Measurements from ENCODE around the gene TULP4. TPM values are rescaled to one million over a fixed set of nuclear protein-coding genes. Genes with fewer than 3 reads are reported as not detected.
"Not testable (repeated sequence)": the region's sequence is repeated elsewhere in the genome, so short reads cannot be mapped to it uniquely, and the experiment has no call there.

Gene TULP4
- total and polyA plus RNA-seq, 4 donors, result 30.9 to 403 (median 84.8) TPM

DNA sequence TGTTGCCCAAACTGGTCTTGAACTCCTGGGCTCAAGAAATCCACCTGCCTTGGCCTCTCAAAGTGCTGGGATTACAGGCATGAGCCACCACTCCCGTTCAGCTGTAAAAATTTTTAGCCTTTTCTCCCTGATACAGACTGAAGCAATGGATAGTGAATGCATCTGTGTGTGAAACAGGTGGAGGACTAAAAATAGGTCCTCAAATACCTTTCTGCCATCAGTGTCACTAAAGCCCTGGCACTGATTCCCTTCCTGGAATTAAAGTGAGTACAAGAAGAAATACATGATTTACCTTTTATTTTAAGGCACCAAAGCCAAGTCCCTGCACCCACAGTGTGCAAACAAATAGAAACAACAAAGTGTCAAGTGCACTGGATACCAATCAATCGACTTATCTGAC lies 25.1 kb downstream of the TULP4 start:
- DNase-seq (ENCODE audit: low read depth in 4 of 6, low spot score in 6 of 6), result no peak
- Histone ChIP-seq H3K36me3 (ENCODE audit: control insufficient read depth, insufficient read depth, low read length) (no peaks in the 10 kb centered on the region), H3K9me3 (ENCODE audit: control insufficient read depth, insufficient read depth, low read length) (no peaks in the 10 kb centered on the region), H3K4me1 (ENCODE audit: control insufficient read depth, insufficient read depth, low read length) (no peaks in the 10 kb centered on the region), H3K27me3 (ENCODE audit: control insufficient read depth, insufficient read depth, low read length) (no peaks in the 10 kb centered on the region), H3K27ac (ENCODE audit: low read depth, low read length) (no peak overlapping the region), H3K4me3 (ENCODE audit: low read depth, low read length) (no peak overlapping the region)
- no CpG with 5 or more reads among the region's 2 CpGs for WGBS (ENCODE audit: insufficient coverage)

DNA sequence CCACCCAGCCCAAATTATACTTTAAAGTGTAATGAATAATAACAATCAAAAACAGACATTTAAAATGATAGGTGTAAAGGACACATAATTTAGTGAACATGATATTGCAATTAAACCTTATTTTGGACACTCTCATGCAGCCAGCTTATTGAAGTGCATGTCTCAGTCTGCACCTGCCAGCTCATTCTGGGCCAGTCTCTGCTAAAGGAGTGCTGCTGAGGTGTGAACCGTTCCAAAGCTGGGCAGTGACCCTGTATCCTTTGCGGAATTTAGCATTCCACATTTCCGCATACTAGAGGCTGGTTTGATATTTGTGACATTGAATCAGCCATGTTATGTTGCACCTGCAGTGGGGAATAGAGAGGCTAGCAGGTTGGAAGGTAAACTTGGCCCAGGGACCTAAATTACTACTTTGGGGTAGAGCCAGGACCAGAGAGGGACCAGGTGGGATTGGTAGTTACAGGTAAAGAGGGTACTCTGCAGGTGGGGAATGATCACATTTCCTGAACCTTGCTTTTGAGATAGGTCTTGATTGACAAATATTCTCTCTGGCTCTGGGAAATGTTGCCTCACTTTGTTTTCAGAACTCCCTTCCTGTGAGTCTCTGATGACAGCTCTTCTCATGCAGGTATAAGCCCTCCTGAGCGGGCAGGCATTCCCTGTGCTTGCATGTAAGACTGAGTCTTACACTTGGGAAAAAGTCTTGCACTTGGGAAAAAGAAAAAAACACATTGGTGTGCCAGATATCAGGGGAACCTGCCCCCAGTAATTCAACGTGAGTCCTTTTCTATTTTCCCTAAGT lies 26.2 kb downstream of the TULP4 start:
- Histone ChIP-seq H3K27ac (ENCODE audit: low read depth, low read length) (no peak overlapping the region), H3K9me3 (ENCODE audit: control insufficient read depth, insufficient read depth, low read length) (no peaks in the 10 kb centered on the region), H3K27me3 (ENCODE audit: control insufficient read depth, insufficient read depth, low read length) (no peaks in the 10 kb centered on the region), H3K36me3 (ENCODE audit: control insufficient read depth, insufficient read depth, low read length) (no peaks in the 10 kb centered on the region), H3K4me3 (ENCODE audit: low read depth, low read length) (no peak overlapping the region), H3K4me1 (ENCODE audit: control insufficient read depth, insufficient read depth, low read length) (no peaks in the 10 kb centered on the region)
- WGBS (ENCODE audit: insufficient coverage), result 100% methylated on average over 3 of the region's 5 CpGs
- no peak for DNase-seq (ENCODE audit: low read depth in 4 of 6, low spot score in 6 of 6)

DNA sequence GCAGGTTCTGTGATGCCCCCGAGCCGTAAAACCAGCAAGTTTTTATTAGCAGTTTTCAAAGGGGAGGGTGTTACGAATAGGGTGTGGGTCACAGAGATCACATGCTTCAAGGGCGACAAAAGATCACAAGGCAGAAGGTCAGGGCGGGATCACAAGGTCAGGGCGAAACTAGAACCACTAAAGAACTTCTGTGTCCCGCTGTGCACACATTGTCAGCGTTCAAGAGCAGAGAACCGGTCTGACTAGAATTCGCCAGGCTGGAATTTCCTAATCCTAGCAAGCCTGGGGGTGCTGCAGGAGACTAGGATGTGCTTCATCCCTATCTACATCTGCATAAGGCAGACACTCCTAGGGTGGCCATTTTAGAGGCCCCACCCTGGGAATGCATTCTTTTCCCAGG lies 26.9 kb downstream of the TULP4 start:
- not testable (repeated sequence) for DNase-seq (ENCODE audit: low read depth in 4 of 6, low spot score in 6 of 6); H3K4me1 ChIP-seq (ENCODE audit: control insufficient read depth, insufficient read depth, low read length); H3K27me3 ChIP-seq (ENCODE audit: control insufficient read depth, insufficient read depth, low read length); H3K27ac ChIP-seq (ENCODE audit: low read depth, low read length); H3K36me3 ChIP-seq (ENCODE audit: control insufficient read depth, insufficient read depth, low read length); H3K4me3 ChIP-seq (ENCODE audit: low read depth, low read length); H3K9me3 ChIP-seq (ENCODE audit: control insufficient read depth, insufficient read depth, low read length)
- 57% methylated on average over 6 of the region's 10 CpGs for WGBS (ENCODE audit: insufficient coverage)

DNA sequence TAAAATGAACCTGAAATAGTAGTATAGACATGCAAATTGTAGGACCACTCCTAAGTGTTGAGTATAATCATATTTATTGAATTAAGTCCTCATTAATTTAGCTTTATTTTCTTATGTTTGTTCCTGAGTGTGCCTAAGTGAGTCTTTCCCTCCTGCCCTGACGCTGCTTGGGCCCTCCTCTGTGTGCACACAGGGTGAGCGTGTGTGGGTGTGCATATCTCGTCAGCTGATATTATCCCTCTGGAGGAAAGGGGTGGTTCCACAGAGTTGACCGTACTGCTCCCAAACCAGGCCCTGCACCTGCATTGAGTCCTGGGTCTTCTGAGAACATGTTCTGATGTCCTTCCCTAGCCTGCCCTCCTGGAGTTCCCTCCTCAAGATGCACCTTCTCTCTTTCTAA lies 28.0 kb downstream of the TULP4 start:
- DNase-seq (ENCODE audit: low read depth in 4 of 6, low spot score in 6 of 6), result no peak
- Histone ChIP-seq H3K4me1 (ENCODE audit: control insufficient read depth, insufficient read depth, low read length) (no peaks in the 10 kb centered on the region), H3K9me3 (ENCODE audit: control insufficient read depth, insufficient read depth, low read length) (no peaks in the 10 kb centered on the region), H3K27ac (ENCODE audit: low read depth, low read length) (no peak overlapping the region), H3K4me3 (ENCODE audit: low read depth, low read length) (no peak overlapping the region), H3K27me3 (ENCODE audit: control insufficient read depth, insufficient read depth, low read length) (no peaks in the 10 kb centered on the region), H3K36me3 (ENCODE audit: control insufficient read depth, insufficient read depth, low read length) (no peaks in the 10 kb centered on the region)
- 100% methylated on average over 2 of the region's 4 CpGs for WGBS (ENCODE audit: insufficient coverage)

DNA sequence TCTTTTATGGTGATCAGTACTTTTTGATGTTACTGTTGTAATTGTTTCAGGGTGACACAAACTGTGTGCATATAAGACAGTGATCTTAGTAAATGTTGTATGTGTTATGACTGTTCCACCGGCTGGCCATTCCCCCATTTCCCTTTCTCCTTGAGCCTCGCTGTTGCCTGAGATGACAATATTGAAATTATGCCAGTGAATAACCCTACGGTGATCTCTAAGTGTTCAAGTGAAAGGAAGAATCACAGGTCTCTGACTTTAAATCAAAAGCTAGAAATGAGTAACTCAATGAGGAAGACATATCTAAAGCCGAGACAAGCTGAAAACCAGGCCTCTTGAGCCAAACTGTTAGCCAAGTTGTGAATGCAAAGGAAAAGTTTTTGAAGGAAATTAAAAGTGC lies 32.3 kb downstream of the TULP4 start:
- H3K27me3 ChIP-seq (ENCODE audit: control insufficient read depth, insufficient read depth, low read length), result no peaks in the 10 kb centered on the region
- H3K9me3 ChIP-seq (ENCODE audit: control insufficient read depth, insufficient read depth, low read length), result peaks cover 2% of the 10 kb centered on the region
- no peak for DNase-seq (ENCODE audit: low read depth in 4 of 6, low spot score in 6 of 6)
- H3K36me3 ChIP-seq (ENCODE audit: control insufficient read depth, insufficient read depth, low read length), result peaks cover 7% of the 10 kb centered on the region
- H3K27ac ChIP-seq (ENCODE audit: low read depth, low read length), result no peak overlapping the region
- H3K4me1 ChIP-seq (ENCODE audit: control insufficient read depth, insufficient read depth, low read length), result no peaks in the 10 kb centered on the region
- no peak overlapping the region for H3K4me3 ChIP-seq (ENCODE audit: low read depth, low read length)
- WGBS (ENCODE audit: insufficient coverage), result 88% methylated on average over 1 of the region's 4 CpGs

DNA sequence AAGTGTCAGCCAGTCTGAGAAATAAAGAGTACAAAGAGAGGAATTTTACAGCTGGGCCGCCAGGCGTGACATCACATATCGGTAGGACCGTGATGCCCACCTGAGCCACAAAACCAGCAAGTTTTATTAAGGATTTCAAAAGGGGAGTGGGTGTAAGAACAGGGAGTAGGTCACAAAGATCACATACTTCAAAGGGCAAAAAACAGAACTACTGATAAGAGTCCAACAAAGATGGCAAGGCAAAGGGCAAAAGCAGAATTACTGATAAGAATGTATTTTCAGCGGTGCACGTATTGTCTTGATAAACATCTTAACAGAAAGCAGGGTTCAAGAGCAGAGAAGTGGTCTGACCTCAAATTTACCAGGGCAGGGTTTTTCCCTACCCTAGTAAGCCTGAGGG lies 33.2 kb downstream of the TULP4 start:
- not testable (repeated sequence) for H3K9me3 ChIP-seq (ENCODE audit: control insufficient read depth, insufficient read depth, low read length)

DNA sequence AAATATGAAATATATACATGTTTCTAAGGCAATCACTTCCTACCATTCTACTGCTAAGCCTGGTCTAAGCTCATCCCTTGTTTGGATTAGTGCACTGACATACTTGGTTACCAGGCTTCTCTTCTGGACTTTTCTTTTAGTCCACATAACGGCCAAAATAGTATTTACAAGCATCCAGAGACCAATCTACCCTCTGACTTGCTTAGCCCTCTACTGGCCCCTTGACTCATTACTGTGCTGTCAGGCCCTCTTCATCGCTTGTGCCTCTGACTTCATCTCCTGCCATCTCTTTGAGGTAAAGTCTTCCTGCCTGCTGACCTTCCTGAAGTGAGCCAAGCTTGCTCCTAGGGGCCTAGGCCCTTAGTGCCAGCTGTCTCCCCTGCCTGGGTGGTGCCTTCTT lies 35.1 kb downstream of the TULP4 start:
- Histone ChIP-seq H3K27ac (ENCODE audit: low read depth, low read length) (no peak overlapping the region), H3K36me3 (ENCODE audit: control insufficient read depth, insufficient read depth, low read length) (peaks cover 7% of the 10 kb centered on the region), H3K27me3 (ENCODE audit: control insufficient read depth, insufficient read depth, low read length) (no peaks in the 10 kb centered on the region), H3K4me1 (ENCODE audit: control insufficient read depth, insufficient read depth, low read length) (no peaks in the 10 kb centered on the region), H3K9me3 (ENCODE audit: control insufficient read depth, insufficient read depth, low read length) (peaks cover 2% of the 10 kb centered on the region), H3K4me3 (ENCODE audit: low read depth, low read length) (no peak overlapping the region)
- no peak for DNase-seq (ENCODE audit: low read depth in 4 of 6, low spot score in 6 of 6)
- 91% methylated on average over 2 of the region's 2 CpGs for WGBS (ENCODE audit: insufficient coverage)

More for the DNA sequence above, 33.2 kb downstream of the TULP4 start:
- not testable (repeated sequence) for H3K4me3 ChIP-seq (ENCODE audit: low read depth, low read length); DNase-seq (ENCODE audit: low read depth in 4 of 6, low spot score in 6 of 6); H3K36me3 ChIP-seq (ENCODE audit: control insufficient read depth, insufficient read depth, low read length); H3K27me3 ChIP-seq (ENCODE audit: control insufficient read depth, insufficient read depth, low read length); H3K4me1 ChIP-seq (ENCODE audit: control insufficient read depth, insufficient read depth, low read length); H3K27ac ChIP-seq (ENCODE audit: low read depth, low read length)
- WGBS (ENCODE audit: insufficient coverage), result 100% methylated on average over 3 of the region's 6 CpGs

DNA sequence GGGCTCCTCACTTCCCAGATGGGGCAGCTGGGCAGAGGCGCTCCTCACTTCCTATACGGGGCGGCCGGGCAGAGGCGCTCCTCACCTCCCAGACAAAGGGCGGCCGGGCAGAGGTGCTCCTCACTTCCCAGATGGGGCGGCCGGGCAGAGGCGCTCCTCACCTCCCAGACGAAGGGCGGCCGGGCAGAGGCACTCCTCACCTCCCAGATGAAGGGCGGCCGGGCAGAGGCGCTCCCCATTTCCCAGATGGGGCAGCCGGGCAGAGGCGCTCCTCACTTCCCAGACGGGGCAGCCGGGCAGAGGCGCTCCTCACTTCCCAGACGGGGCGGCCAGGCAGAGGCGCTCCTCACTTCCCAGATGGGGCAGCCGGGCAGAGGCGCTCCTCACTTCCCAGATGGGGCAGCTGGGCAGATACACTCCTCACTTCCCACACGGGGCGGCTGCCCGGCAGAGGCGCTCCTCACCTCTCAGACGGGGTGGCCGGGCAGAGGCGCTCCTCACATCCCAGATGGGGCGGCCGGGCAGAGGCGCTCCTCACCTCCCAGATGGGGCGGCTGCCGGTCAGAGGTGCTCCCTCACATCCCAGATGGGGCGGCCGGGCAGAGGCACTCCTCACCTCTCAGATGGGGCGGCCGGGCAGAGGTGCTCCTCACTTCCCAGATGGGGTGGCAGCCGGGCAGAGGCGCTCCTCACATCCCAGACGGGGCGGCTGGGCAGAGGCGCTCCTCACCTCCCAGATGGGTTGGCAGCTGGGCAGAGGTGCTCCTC lies 36.7 kb downstream of the TULP4 start:
- not testable (repeated sequence) for H3K9me3 ChIP-seq (ENCODE audit: control insufficient read depth, insufficient read depth, low read length); DNase-seq (ENCODE audit: low read depth in 4 of 6, low spot score in 6 of 6); H3K4me3 ChIP-seq (ENCODE audit: low read depth, low read length); H3K27me3 ChIP-seq (ENCODE audit: control insufficient read depth, insufficient read depth, low read length); H3K27ac ChIP-seq (ENCODE audit: low read depth, low read length); H3K4me1 ChIP-seq (ENCODE audit: control insufficient read depth, insufficient read depth, low read length); H3K36me3 ChIP-seq (ENCODE audit: control insufficient read depth, insufficient read depth, low read length)
- 90% methylated on average over 41 of the region's 47 CpGs for WGBS (ENCODE audit: insufficient coverage)

DNA sequence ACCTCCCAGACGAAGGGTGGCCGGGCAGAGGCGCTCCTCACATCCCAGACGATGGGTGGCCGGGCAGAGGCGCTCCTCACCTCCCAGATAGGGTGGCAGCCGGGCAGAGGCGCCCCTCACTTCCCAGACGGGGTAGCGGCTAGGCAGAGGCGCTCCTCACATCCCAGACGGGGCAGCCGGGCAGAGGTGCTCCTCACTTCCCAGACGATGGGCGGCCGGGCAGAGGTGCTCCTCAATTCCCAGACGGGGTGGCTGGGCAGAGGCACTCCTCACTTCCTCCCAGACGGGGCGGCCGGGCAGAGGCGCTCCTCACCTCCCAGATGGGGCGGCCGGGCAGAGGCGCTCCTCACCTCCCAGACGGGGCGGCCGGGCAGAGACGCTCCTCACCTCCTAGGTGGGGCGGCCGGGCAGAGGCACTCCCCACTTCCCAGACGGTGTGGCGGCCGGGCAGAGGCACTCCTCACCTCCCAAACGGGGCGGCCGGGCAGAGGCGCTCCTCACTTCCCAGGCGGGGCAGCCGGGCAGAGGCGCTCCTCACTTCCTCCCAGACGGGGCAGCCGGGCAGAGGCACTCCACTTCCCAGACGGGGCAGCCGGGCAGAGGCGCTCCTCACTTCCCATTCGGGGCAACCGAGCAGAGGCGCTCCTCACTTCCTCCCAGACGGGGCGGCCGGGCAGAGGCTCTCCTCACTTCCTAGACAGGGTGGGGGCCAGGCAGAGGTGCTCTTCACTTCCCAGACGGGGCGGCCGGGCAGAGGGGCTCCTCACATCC lies 37.4 kb downstream of the TULP4 start:
- not testable (repeated sequence) for H3K4me1 ChIP-seq (ENCODE audit: control insufficient read depth, insufficient read depth, low read length); DNase-seq (ENCODE audit: low read depth in 4 of 6, low spot score in 6 of 6); H3K9me3 ChIP-seq (ENCODE audit: control insufficient read depth, insufficient read depth, low read length); H3K36me3 ChIP-seq (ENCODE audit: control insufficient read depth, insufficient read depth, low read length); H3K4me3 ChIP-seq (ENCODE audit: low read depth, low read length); H3K27ac ChIP-seq (ENCODE audit: low read depth, low read length); H3K27me3 ChIP-seq (ENCODE audit: control insufficient read depth, insufficient read depth, low read length)
- WGBS (ENCODE audit: insufficient coverage), result 96% methylated on average over 46 of the region's 54 CpGs

All from spinal cord (tissue), 10 donors.